Ovary (tissue), 9 donors: ENCODE measurements around the gene TOB2. TPM values are rescaled to one million over a fixed set of nuclear protein-coding genes. Genes with fewer than 3 reads are reported as not detected.

Source experiments
- DNase-seq, 5 donors: peaks; one replicate each; pipeline ENCODE4 v3.0.0-alpha.2; 2019 to 2020
- H3K27ac ChIP-seq, 2 donors: fragments of 200-600 bp; one replicate each; pipeline versions ENCODE4 v1.5.1 to v1.8.0; 2019 to 2022
- H3K27me3 ChIP-seq: fragments of 200-600 bp; one replicate; pipeline ENCODE4 v1.8.0; 2022
- H3K36me3 ChIP-seq: fragments of 200-600 bp; sonication (generic); one replicate; pipeline ENCODE4 v1.5.1; 2019
- H3K4me1 ChIP-seq: one replicate; pipeline ENCODE4 v1.8.1; 2013; ENCODE audit warnings: mild to moderate bottlenecking, moderate library complexity; ENCODE audit not compliant: insufficient read depth
- H3K4me3 ChIP-seq: fragments of 200-600 bp; sonication (generic); one replicate; pipeline ENCODE4 v1.5.1; 2017
- H3K9me3 ChIP-seq, 2 donors: fragments of 200-600 bp in 1 of 2; sonication (generic) in 1 of 2; one replicate each; pipeline versions ENCODE4 v1.5.1 to v1.8.1; 2013 to 2019; ENCODE audit warnings: mild to moderate bottlenecking in 1 of 2, moderate library complexity in 1 of 2
- CTCF ChIP-seq, 3 donors: fragments of 450-650 bp in 2 of 3; fragments of 200-600 bp in 1 of 3; IDR thresholded peaks; one replicate each; pipeline versions ENCODE4 v1.5.1 to v1.8.0; 2016 to 2022; ENCODE audit warnings: antibody characterized with exemption in 3 of 3, mild to moderate bottlenecking in 1 of 3
- EP300 ChIP-seq: sonication (generic); formaldehyde crosslinking; IDR thresholded peaks from one replicate; pipeline ENCODE4 v1.6.1; 2017; ENCODE audit warnings: antibody characterized with exemption
- POLR2A ChIP-seq: fragments of 450-650 bp; IDR thresholded peaks from one replicate; pipeline ENCODE4 v1.6.1; 2017; ENCODE audit warnings: antibody characterized with exemption, mild to moderate bottlenecking, moderate library complexity
- WGBS, 3 donors: extraction: QIAGEN DNeasy Blood & Tissue Kit in 1 of 3; methylation state at CpG; one replicate each; pipeline versions ENCODE4 v1.1.5 to v1.1.7; 2013 to 2017; 5-methylcytosine and 5-hydroxymethylcytosine counted together
- intact Hi-C, 4 donors: fragments of 100-400 bp; cut with DNase I; formaldehyde crosslinking; loops; one replicate each; pipeline versions ENCODE4 v1.11.0 to v1.15.1; 2022 to 2023
- polyA plus RNA-seq, 2 donors: library from polyadenylated mRNA; stranded (reverse); fragments of 200-250 nt in 1 of 2; fragments of 350-450 nt in 1 of 2; fragmentation: Illumina TruSeq in 1 of 2; extraction: RNeasy Lipid Tissue Mini Kit (QIAGEN cat#74804) in 1 of 2; gene quantifications; one replicate each; pipeline ENCODE4 v1.2.3, GENCODE V29; 2013 to 2014
- total RNA-seq, 7 donors: library from RNA; depleted of rRNA in 2 of 7; stranded (reverse); fragments of >200 nt in 2 of 7; fragmentation: NEBNext Ultra II Directional in 3 of 7; extraction: Animal tissue kit (Norgen Biotek cat#: 25700) in 3 of 7; gene quantifications; one replicate each; pipeline versions ENCODE4 v1.1.0 to v1.2.4, GENCODE V29; 2016 to 2023
- donor health status: DM: no; HTN: no; CAD: no; lungs with moderate emphysema.
- donor health status: DM: no; HTN: no; CAD: no.
- donor health status: Bipolar disorder and iron deficiency.
- donor health status: DM: yes; HTN: yes; CAD: no.
- donor health status: DM: no; HTN: no; CAD: no.
- donor health status: DM: yes; HTN: yes; CAD: no.

Gene TOB2
- total and polyA plus RNA-seq, 9 donors: 22.8 to 110 (median 57.7) TPM

GRCh38 chr22:41478891-41479521 is 32.4 kb upstream of the TOB2 start:
- Histone ChIP-seq H3K27me3 (no peaks in the 10 kb centered on the region), H3K4me1 (peaks cover 7% of the 10 kb centered on the region), H3K9me3 (no peaks in the 10 kb centered on the region), H3K27ac (no peak overlapping the region), H3K4me3 (no peak overlapping the region), H3K36me3 (no peaks in the 10 kb centered on the region)
- TF ChIP-seq EP300: no peak
- TF ChIP-seq POLR2A: no peak
- no peak for TF ChIP-seq CTCF (IDR thresholded peaks at IDR 0.05)
- intact Hi-C loops: no loop called here
- 80 to 83% (median 82%) methylated on average over 7 of the region's 7 CpGs for WGBS, 3 donors
- DNase-seq: no peak

- peaks cover 7% of the 10 kb centered on the region for H3K4me1 ChIP-seq
- TF ChIP-seq POLR2A: no peak
- TF ChIP-seq EP300: no peak
- no peak for TF ChIP-seq CTCF (IDR thresholded peaks at IDR 0.05)
- DNase-seq: no peak
- H3K27me3 ChIP-seq: no peaks in the 10 kb centered on the region
- intact Hi-C loops: no loop called here
- no peak overlapping the region for H3K27ac ChIP-seq
- no peak overlapping the region for H3K4me3 ChIP-seq
- no peaks in the 10 kb centered on the region for H3K36me3 ChIP-seq
- 81 to 89% (median 84%) methylated on average over 2 of the region's 2 CpGs for WGBS, 3 donors
- no peaks in the 10 kb centered on the region for H3K9me3 ChIP-seq
Observed at GRCh38 chr22:41478473-41478872, 31.9 kb upstream of the TOB2 start.

- intact Hi-C loops: no loop called here
- WGBS, 3 donors: 79 to 87% (median 82%) methylated on average over 6 of the region's 6 CpGs
- H3K27me3 ChIP-seq: no peaks in the 10 kb centered on the region
- H3K9me3 ChIP-seq: no peaks in the 10 kb centered on the region
- TF ChIP-seq EP300: no peak
- H3K4me1 ChIP-seq: peaks cover 2% of the 10 kb centered on the region
- no peak overlapping the region for H3K27ac ChIP-seq
- no peak for DNase-seq
- no peaks in the 10 kb centered on the region for H3K36me3 ChIP-seq
- no peak overlapping the region for H3K4me3 ChIP-seq
Observed at GRCh38 chr22:41474872-41475451, 28.4 kb upstream of the TOB2 start.

- no peak overlapping the region for H3K27ac ChIP-seq
- 71 to 74% (median 72%) methylated on average over 2 of the region's 2 CpGs for WGBS, 3 donors
Observed at GRCh38 chr22:41471568-41471967, 25.0 kb upstream of the TOB2 start.

More at GRCh38 chr22:41471568-41471967, 25.0 kb upstream of the TOB2 start:
- intact Hi-C loops: loop anchor here in 1 of 4 donors (2.0 kb wide), 1 partner anchor 69 kb away; no protein-coding TSS in a partner anchor
- DNase-seq: no peak
- Histone ChIP-seq H3K9me3 (no peaks in the 10 kb centered on the region), H3K27me3 (no peaks in the 10 kb centered on the region), H3K4me1 (peaks cover 4% of the 10 kb centered on the region), H3K4me3 (no peak overlapping the region), H3K36me3 (no peaks in the 10 kb centered on the region)
- TF ChIP-seq CTCF (IDR thresholded peaks at IDR 0.05): no peak
- no peak for TF ChIP-seq POLR2A
- no peak for TF ChIP-seq EP300
